ENCODE results near the gene TSPO. TPM values are rescaled to one million over a fixed set of nuclear protein-coding genes. Genes with fewer than 3 reads are reported as not detected.

Gene TSPO
- polyA plus RNA-seq, 1 donor (not counting 4 experiments of a cell fraction or from before 2014, with no cell fraction given): 139 TPM

GRCh38 chr22:43106302-43106701, 45.1 kb upstream of the TSPO start:
- H3K36me3 ChIP-seq (ENCODE audit: control insufficient read depth in 2 of 2, extremely low read depth in 1 of 2, insufficient read depth in 2 of 2, low read length in 2 of 2): no peaks in the 10 kb centered on the region
- H3K9me1 ChIP-seq (ENCODE audit: control insufficient read depth, extremely low read depth, insufficient read depth, low read length): no peaks in the 10 kb centered on the region
- no peak overlapping the region for H3K4me2 ChIP-seq (ENCODE audit: control insufficient read depth, extremely low read depth, insufficient read depth, low read depth, low read length)
- DNase-seq (ENCODE audit: low read depth, low spot score) (no peak), FAIRE-seq (no peak)
- peaks cover 9% of the 10 kb centered on the region for H3K4me1 ChIP-seq (ENCODE audit: control insufficient read depth, extremely low read depth, insufficient read depth, low read length)
- no peak overlapping the region for H3K27ac ChIP-seq (ENCODE audit: control insufficient read depth, insufficient read depth, low read length)
- dilution Hi-C loops (cut with MboI; ENCODE audit: extremely low pct_ligation_motif_present, low sequenced_read_pairs): no loop called here
- no peaks in the 10 kb centered on the region for H4K20me1 ChIP-seq (ENCODE audit: control insufficient read depth, extremely low read depth, insufficient read depth, low read length)
- no peak overlapping the region for H3K4me3 ChIP-seq (ENCODE audit: control insufficient read depth in 2 of 3, extremely low read depth in 1 of 3, insufficient read depth in 2 of 3, low read depth in 1 of 3, low read length in 3 of 3)
- H3K27me3 ChIP-seq (ENCODE audit: control insufficient read depth, extremely low read depth, insufficient read depth, low read length): peaks cover 6% of the 10 kb centered on the region
- TF ChIP-seq EZH2 (IDR thresholded peaks at IDR 0.05; ENCODE audit: low read length) (no peak), CTCF (optimal IDR thresholded peaks at IDR 0.05 in 1 of 3, IDR thresholded peaks at IDR 0.05 in 1 of 3, conservative IDR thresholded peaks at IDR 0.05 in 1 of 3; ENCODE audit: extremely low read depth in 1 of 3, insufficient read depth in 2 of 3, low read length in 3 of 3) (no peak)
- H3K79me2 ChIP-seq (ENCODE audit: control insufficient read depth, insufficient read depth, low read length): no peaks in the 10 kb centered on the region
- H3K9me3 ChIP-seq (ENCODE audit: control insufficient read depth, low read depth, low read length): no peaks in the 10 kb centered on the region
- H3K9ac ChIP-seq (ENCODE audit: control insufficient read depth, extremely low read depth, insufficient read depth, low read length): no peak overlapping the region
- no peak overlapping the region for H2AFZ ChIP-seq (ENCODE audit: control insufficient read depth, low read length)

- Histone ChIP-seq H3K4me1 (ENCODE audit: control insufficient read depth, extremely low read depth, insufficient read depth, low read length) (peaks cover 9% of the 10 kb centered on the region), H3K4me3 (ENCODE audit: control insufficient read depth in 2 of 3, extremely low read depth in 1 of 3, insufficient read depth in 2 of 3, low read depth in 1 of 3, low read length in 3 of 3) (no peak overlapping the region), H3K9me1 (ENCODE audit: control insufficient read depth, extremely low read depth, insufficient read depth, low read length) (no peaks in the 10 kb centered on the region), H3K27ac (ENCODE audit: control insufficient read depth, insufficient read depth, low read length) (no peak overlapping the region), H3K9ac (ENCODE audit: control insufficient read depth, extremely low read depth, insufficient read depth, low read length) (no peak overlapping the region), H3K79me2 (ENCODE audit: control insufficient read depth, insufficient read depth, low read length) (no peaks in the 10 kb centered on the region), H3K36me3 (ENCODE audit: control insufficient read depth in 2 of 2, extremely low read depth in 1 of 2, insufficient read depth in 2 of 2, low read length in 2 of 2) (no peaks in the 10 kb centered on the region), H4K20me1 (ENCODE audit: control insufficient read depth, extremely low read depth, insufficient read depth, low read length) (no peaks in the 10 kb centered on the region), H2AFZ (ENCODE audit: control insufficient read depth, low read length) (no peak overlapping the region), H3K4me2 (ENCODE audit: control insufficient read depth, extremely low read depth, insufficient read depth, low read depth, low read length) (no peak overlapping the region), H3K9me3 (ENCODE audit: control insufficient read depth, low read depth, low read length) (no peaks in the 10 kb centered on the region), H3K27me3 (ENCODE audit: control insufficient read depth, extremely low read depth, insufficient read depth, low read length) (peaks cover 6% of the 10 kb centered on the region)
- FAIRE-seq: no peak
- dilution Hi-C loops (cut with MboI; ENCODE audit: extremely low pct_ligation_motif_present, low sequenced_read_pairs): no loop called here
- no peak for DNase-seq (ENCODE audit: low read depth, low spot score)
- no peak for TF ChIP-seq EZH2 (IDR thresholded peaks at IDR 0.05; ENCODE audit: low read length)
- TF ChIP-seq CTCF (optimal IDR thresholded peaks at IDR 0.05 in 1 of 3, IDR thresholded peaks at IDR 0.05 in 1 of 3, conservative IDR thresholded peaks at IDR 0.05 in 1 of 3; ENCODE audit: extremely low read depth in 1 of 3, insufficient read depth in 2 of 3, low read length in 3 of 3): no peak
Measured at GRCh38 chr22:43109511-43109910, 41.8 kb upstream of the TSPO start.
